GM12892 (cell line): ENCODE measurements around the gene C12orf43.

Experiments
- DNase-seq: peaks from one replicate; pipeline ENCODE4 v3.0.0; 2011; ENCODE audit not compliant: insufficient read length
- FAIRE-seq: peaks from 2 replicates; lab custom pipeline; 2011; peaks lifted over from hg19 to GRCh38; lab: Jason Lieb, UNC
- POLR2A ChIP-seq: IDR thresholded peaks from 2 replicates; pipeline ENCODE4 v1.6.1; 2011; ENCODE audit warnings: low read depth, low read length, control low read depth
- POLR2AphosphoS5 ChIP-seq: IDR thresholded peaks from 2 replicates; pipeline ENCODE4 v1.6.1; 2011; ENCODE audit warnings: low read depth, low read length, control low read depth
- TAF1 ChIP-seq: IDR thresholded peaks from 2 replicates; pipeline ENCODE4 v1.6.1; 2011; ENCODE audit warnings: low read depth, mild to moderate bottlenecking, control low read depth, low read length, borderline replicate concordance

C12orf43 gene

DNA sequence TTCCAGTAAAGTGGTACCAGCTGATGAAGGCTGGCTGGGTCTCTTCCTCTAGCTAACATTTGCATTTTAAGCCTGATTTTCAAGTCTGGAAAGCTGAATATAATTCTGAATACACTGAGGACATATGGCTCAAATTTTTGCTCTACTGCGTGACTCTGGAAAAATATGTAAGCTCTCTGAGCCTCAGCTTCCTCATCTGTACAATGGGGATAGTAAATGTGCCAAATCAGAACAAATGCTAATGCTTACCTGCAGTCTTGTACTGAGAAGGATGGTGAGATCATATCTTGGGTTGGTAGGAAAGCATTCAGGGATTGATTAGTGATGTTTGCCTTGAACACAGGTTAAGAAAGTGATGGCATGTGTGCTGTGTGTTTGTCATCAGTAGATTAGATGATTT, 23.3 kb downstream of the C12orf43 start:
- DNase-seq (no peak), FAIRE-seq (no peak)
- TF ChIP-seq POLR2A: no peak
- TF ChIP-seq TAF1: no peak
- no peak for TF ChIP-seq POLR2AphosphoS5

- TF ChIP-seq POLR2AphosphoS5 (no peak), POLR2A (no peak), TAF1 (no peak)
- DNase-seq (no peak), FAIRE-seq (no peak)
These were observed 24.3 kb downstream of the C12orf43 start for GRCh38 chr12:120991965-120992364.

DNA sequence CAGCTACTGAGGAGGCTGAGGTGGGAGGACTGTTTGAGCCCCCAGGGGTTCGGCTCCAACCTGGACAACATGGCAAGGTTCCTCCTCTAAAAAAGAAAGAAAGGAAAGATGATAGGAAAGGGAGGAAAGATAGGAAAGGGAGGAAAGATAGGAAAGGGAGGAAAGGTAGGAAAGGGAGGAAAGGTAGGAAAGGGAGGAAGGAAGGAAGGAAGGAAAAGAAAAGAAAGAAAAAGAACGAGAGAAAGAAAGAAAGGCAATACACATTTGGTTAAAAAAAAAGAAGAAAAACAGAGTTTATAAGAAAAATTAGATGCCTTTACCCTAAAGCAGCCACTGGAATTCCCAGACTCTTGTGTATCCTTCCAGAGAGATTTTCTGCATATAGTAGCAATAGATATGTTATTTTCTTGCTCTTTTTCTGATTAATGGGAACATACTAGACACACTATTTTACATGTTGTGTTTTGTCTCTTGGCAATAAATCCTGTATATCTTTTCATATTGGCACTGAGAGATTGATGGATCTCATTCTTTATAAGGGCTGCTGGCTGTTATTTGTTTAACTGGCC, 25.7 kb downstream of the C12orf43 start:
- DNase-seq: no peak
- no peak for FAIRE-seq
- TF ChIP-seq TAF1 (no peak), POLR2A (no peak), POLR2AphosphoS5 (no peak)

- no peak for DNase-seq
- FAIRE-seq: no peak
- TF ChIP-seq TAF1: no peak
- TF ChIP-seq POLR2AphosphoS5: no peak
- TF ChIP-seq POLR2A: no peak
These were observed 26.6 kb downstream of the C12orf43 start for GRCh38 chr12:120989687-120990086.

GRCh38 chr12:120988658-120989057, 27.6 kb downstream of the C12orf43 start:
- FAIRE-seq (no peak), DNase-seq (no peak)
- TF ChIP-seq POLR2AphosphoS5: no peak
- TF ChIP-seq TAF1: no peak
- no peak for TF ChIP-seq POLR2A

DNA sequence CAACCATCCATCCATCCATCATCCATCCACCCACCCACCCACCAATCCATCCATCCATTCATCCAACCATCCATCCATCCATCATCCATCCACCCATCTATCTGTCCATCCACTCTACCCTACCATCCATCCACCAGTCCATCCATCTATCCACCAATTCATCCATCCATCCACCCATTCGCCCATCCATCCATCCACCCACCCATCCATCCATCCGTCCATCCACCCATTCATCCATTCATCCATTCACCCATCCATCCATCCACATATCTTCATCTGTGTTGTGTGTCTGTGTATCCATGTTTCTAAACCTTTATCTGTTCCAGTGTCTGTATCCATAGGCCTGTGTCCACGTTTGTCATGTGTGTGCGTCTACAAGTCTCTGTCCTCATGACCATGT, 28.1 kb downstream of the C12orf43 start:
- TF ChIP-seq TAF1 (no peak), POLR2A (no peak), POLR2AphosphoS5 (no peak)
- DNase-seq (no peak), FAIRE-seq (peak; percentile 40)

- FAIRE-seq (no peak), DNase-seq (no peak)
- TF ChIP-seq TAF1 (no peak), POLR2A (no peak), POLR2AphosphoS5 (no peak)
These were observed 31.9 kb downstream of the C12orf43 start for GRCh38 chr12:120984351-120984898.

DNA sequence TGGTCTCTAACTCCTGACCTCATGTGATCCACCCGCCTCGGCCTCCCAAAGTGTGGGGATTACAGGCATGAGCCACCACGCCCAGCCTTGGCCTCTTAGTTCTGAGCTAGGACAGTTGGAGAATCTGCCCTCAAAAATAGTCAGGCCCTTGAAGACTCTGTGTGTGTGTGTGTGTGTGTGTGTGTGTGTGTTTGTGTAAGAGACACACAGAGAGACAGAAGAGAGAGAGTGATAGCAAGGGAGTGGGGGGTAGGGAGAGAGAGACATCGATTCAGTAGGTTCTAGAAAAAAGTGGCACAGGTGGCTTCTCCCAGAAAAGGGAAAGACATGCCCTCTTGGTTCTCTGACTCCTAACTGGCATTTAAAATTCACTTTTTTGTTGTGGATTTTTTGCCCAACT, 32.5 kb downstream of the C12orf43 start:
- DNase-seq (no peak), FAIRE-seq (no peak)
- TF ChIP-seq POLR2A: no peak
- no peak for TF ChIP-seq POLR2AphosphoS5
- TF ChIP-seq TAF1: no peak

GRCh38 chr12:120982659-120983058, 33.6 kb downstream of the C12orf43 start:
- no peak for TF ChIP-seq TAF1
- TF ChIP-seq POLR2A: no peak
- no peak for TF ChIP-seq POLR2AphosphoS5
- FAIRE-seq: no peak
- DNase-seq: no peak

DNA sequence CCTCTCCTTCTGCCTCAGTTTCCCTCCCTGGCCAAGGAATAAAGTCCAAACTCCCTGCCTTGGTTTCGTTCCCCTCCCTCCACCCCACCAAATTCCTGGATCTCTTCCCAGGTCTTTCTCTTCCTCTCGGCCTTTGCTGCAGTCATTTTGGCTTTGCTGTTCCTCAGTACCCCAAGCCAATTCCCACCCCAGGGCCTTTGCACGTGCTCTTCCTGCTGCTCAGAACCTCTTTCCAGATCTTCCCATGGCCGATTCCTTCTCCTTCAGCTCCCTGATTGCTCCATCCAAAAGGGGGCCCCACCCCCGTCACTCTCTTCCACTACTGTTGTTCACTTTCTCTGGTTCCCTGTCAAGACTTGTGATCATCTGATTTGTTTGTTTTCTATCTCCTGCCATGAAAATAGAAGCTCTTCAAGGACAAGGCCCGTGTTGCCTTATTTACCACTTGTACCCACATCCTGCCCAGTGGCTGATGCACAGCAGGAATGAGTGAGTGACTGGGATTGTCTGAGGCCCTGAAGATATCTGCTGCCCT, 34.8 kb downstream of the C12orf43 start:
- DNase-seq: no peak
- FAIRE-seq: no peak
- TF ChIP-seq POLR2A (no peak), TAF1 (no peak), POLR2AphosphoS5 (no peak)

DNA sequence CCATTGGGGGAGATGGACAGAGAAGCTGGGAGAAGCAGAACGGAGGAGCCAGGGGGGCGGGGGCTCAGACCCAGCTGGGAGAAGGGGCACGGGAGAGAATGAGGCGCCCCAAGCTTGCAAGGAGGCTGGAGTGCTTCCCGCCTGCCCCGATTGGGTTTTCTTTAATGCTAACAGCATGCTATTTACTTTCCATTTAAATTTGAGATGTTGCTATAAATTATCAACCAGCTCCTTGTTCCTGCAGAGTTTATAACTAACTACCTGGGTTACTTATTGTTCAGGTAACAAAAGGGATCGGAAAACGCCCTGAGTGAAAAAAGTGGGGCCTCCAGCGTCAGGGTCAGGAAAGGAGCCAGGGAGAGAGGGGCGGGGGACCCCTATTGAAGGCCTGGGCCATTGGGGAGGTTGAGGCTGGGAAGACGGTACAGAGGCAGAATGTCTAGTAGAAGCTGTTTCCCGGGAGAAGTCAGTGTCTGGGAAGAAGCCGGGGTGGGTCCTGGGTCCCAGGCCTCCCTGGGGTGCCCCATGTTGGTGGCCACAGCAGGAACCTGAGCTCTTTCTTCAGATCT, 35.4 kb downstream of the C12orf43 start:
- no peak for TF ChIP-seq POLR2A
- no peak for TF ChIP-seq POLR2AphosphoS5
- TF ChIP-seq TAF1: no peak
- DNase-seq: no peak
- no peak for FAIRE-seq

- DNase-seq (no peak), FAIRE-seq (no peak)
- TF ChIP-seq TAF1: no peak
- TF ChIP-seq POLR2A: no peak
- TF ChIP-seq POLR2AphosphoS5: no peak
These were observed 36.2 kb downstream of the C12orf43 start for GRCh38 chr12:120979862-120980696.
